NT2/D1 (cell line): ENCODE data around the gene GRIN2D.

ENCODE experiments used
- DNase-seq: peaks from one replicate; pipeline ENCODE4 v3.0.0-alpha.2; 2011; ENCODE audit warnings: low read depth, low spot score
- H3K27me3 ChIP-seq: 2 replicates; pipeline ENCODE4 v1.6.0; 2011; ENCODE audit warnings: mild to moderate bottlenecking; ENCODE audit not compliant: insufficient read length, insufficient read depth
- H3K36me3 ChIP-seq: 2 replicates; pipeline ENCODE4 v1.6.1; 2011; ENCODE audit warnings: mild to moderate bottlenecking, low read length, mixed read lengths; ENCODE audit not compliant: insufficient read depth, insufficient read length
- H3K4me1 ChIP-seq: 2 replicates; pipeline ENCODE4 v1.5.1; 2011; ENCODE audit not compliant: insufficient read depth, insufficient read length
- H3K4me3 ChIP-seq: 2 replicates; pipeline ENCODE4 v1.5.1; 2011; ENCODE audit warnings: low read depth; ENCODE audit not compliant: insufficient read length
- H3K9ac ChIP-seq: 2 replicates; pipeline ENCODE4 v1.6.0; 2011; ENCODE audit warnings: low read depth; ENCODE audit not compliant: insufficient read length
- H3K9me3 ChIP-seq: 2 replicates; pipeline ENCODE4 v1.5.1; 2011; ENCODE audit warnings: mild to moderate bottlenecking, low read length; ENCODE audit not compliant: insufficient read depth
- SUZ12 ChIP-seq: IDR thresholded peaks from 2 replicates; pipeline ENCODE4 v1.6.1; 2011; ENCODE audit not compliant: insufficient read length, insufficient read depth; ENCODE audit errors: extremely low read depth
- YY1 ChIP-seq: IDR thresholded peaks from 2 replicates; pipeline ENCODE4 v1.6.1; 2011; ENCODE audit not compliant: insufficient read length, insufficient read depth
- ZNF274 ChIP-seq: IDR thresholded peaks from 2 replicates; pipeline ENCODE4 v1.6.1; 2011; ENCODE audit warnings: mild to moderate bottlenecking, low read depth, low read length

The GRIN2D gene

DNA sequence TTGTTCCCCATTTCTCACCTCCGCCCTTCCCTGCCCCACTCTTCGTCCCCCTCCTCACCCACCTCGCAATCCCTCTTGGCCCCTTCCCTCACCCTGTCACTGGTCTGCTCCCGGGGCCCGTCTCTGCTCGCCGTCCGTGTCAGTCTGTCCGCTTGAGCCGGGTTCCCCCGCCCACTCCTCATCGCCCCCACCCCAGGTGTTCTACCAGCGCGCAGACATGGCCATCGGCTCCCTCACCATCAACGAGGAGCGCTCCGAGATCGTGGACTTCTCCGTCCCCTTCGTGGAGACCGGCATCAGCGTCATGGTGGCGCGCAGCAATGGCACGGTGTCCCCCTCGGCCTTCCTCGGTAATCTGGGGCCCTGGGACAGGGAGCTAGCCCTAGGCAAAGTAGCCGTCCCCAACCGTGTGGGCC lies 22.3 kb downstream of the GRIN2D start:
- peaks cover 12% of the 10 kb centered on the region for H3K4me1 ChIP-seq
- H3K9me3 ChIP-seq: no peaks in the 10 kb centered on the region
- no peak for DNase-seq
- H3K36me3 ChIP-seq: peaks cover 6% of the 10 kb centered on the region
- peak overlapping the region; percentile 56 for H3K9ac ChIP-seq
- H3K4me3 ChIP-seq: no peak overlapping the region
- H3K27me3 ChIP-seq: peaks cover 11% of the 10 kb centered on the region
- no peak for TF ChIP-seq YY1
- TF ChIP-seq SUZ12: no peak
- no peak for TF ChIP-seq ZNF274

DNA sequence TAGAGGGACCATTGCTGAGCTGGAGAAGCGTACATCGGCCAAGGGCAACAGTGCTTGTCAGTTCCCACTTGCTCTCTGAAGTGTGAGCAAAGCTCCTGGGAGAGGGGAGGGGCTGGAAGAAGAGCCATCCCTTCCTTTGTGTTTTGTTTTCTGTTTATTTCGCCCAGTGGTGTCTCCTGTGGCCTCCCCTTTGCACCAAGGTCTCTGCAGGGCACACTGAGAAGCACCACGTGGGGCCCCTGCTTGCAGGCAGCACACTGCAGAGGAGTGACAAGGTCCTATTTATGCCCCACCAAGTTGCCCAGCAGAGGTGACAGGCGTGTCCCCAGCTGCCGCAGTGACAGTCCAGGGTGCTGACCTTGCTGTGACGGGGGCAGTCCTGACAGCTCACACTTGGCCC lies 24.0 kb downstream of the GRIN2D start:
- Histone ChIP-seq H3K9ac (no peak overlapping the region), H3K27me3 (peaks cover 11% of the 10 kb centered on the region), H3K4me3 (no peak overlapping the region), H3K36me3 (peaks cover 6% of the 10 kb centered on the region), H3K4me1 (peaks cover 12% of the 10 kb centered on the region), H3K9me3 (no peaks in the 10 kb centered on the region)
- no peak for DNase-seq
- no peak for TF ChIP-seq ZNF274
- TF ChIP-seq YY1: no peak
- TF ChIP-seq SUZ12: no peak

DNA sequence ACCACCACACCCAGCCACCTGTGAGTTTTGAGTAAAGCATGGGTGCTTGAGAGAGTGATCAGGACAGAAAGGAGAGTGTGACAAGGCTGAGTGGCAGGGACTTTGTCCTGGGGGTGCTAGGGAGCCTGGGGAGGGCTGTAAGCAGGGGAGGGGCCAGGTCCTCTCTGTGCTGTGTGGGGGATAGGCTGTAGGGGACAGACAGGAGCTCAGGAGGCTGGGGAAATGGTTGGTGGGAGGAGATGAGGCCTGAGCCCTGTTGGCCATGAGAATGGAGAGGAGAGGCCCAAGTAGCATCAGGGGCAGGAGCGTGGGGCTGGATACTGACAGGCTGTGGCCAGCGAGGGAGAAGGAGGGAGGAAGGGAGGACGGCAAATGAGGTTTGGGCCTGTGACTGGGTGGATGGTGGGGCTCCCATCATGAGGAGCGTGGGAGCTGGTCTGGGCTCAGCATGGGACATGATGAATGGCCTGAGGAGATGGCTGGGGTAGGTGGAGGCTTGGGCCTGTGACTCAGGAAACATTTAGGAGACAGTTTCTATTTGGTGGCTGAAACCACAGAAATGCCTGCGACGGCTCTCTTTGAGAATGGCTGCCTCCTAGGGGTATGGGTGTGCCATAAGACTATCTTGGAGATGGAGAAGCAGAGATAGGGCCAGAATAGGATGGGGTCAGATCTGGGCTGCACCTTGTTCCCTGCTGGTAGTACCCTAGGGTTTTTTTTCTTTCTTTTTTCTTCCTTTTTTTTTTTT lies 25.0 kb downstream of the GRIN2D start:
- Histone ChIP-seq H3K27me3 (peaks cover 11% of the 10 kb centered on the region), H3K4me1 (peaks cover 12% of the 10 kb centered on the region), H3K4me3 (no peak overlapping the region), H3K9ac (peak overlapping the region; percentile 70), H3K9me3 (no peaks in the 10 kb centered on the region), H3K36me3 (peaks cover 6% of the 10 kb centered on the region)
- DNase-seq: no peak
- TF ChIP-seq ZNF274 (no peak), YY1 (no peak), SUZ12 (no peak)

DNA sequence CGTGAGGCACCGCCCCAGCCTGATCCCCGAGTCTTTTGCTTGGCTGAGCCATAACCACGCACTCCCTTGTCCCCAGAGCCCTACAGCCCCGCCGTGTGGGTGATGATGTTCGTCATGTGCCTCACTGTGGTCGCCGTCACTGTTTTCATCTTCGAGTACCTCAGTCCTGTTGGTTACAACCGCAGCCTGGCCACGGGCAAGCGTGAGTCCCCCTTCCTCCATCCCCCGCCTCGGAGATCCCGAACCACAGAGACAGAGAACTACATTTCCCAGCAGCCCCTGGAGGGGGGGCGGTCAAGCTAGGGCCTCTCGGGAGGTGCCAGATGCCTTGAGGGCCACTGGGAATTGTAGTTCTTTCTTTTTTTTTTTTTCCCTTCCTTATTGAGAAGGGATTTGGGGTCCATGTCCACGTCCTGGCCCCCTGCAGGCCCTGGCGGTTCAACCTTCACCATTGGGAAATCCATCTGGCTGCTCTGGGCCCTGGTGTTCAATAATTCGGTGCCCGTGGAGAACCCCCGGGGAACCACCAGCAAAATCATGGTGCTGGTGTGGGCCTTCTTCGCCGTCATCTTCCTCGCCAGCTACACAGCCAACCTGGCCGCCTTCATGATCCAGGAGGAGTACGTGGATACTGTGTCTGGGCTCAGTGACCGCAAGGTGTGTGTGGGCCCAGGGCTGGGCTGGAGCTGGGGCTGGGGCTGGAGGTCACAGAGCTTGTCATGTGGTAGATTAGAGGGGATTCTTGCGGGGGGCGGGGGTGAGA lies 25.9 kb downstream of the GRIN2D start:
- Histone ChIP-seq H3K4me1 (peaks cover 7% of the 10 kb centered on the region), H3K9me3 (no peaks in the 10 kb centered on the region), H3K4me3 (peak overlapping the region; percentile 11), H3K36me3 (peaks cover 6% of the 10 kb centered on the region), H3K27me3 (peaks cover 2% of the 10 kb centered on the region), H3K9ac (peak overlapping the region; percentile 70)
- no peak for DNase-seq
- TF ChIP-seq ZNF274 (no peak), SUZ12 (no peak), YY1 (no peak)

DNA sequence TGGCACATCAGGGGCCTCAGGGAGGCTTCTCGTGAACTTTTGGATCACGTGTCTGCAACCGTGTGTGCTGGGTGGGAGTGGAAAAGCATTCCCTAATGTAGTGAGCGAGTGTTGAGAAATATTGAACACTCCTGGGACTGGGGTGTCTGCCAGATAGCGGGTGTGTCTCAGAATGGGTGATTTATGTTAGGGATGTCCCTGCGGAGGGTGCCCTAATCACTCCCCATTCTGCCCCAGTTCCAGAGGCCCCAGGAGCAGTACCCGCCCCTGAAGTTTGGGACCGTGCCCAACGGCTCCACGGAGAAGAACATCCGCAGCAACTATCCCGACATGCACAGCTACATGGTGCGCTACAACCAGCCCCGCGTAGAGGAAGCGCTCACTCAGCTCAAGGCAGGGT lies 28.1 kb downstream of the GRIN2D start:
- Histone ChIP-seq H3K27me3 (no peaks in the 10 kb centered on the region), H3K9ac (peak overlapping the region; percentile 10), H3K4me3 (no peak overlapping the region), H3K36me3 (no peaks in the 10 kb centered on the region), H3K9me3 (no peaks in the 10 kb centered on the region), H3K4me1 (peaks cover 7% of the 10 kb centered on the region)
- no peak for DNase-seq
- no peak for TF ChIP-seq SUZ12

DNA sequence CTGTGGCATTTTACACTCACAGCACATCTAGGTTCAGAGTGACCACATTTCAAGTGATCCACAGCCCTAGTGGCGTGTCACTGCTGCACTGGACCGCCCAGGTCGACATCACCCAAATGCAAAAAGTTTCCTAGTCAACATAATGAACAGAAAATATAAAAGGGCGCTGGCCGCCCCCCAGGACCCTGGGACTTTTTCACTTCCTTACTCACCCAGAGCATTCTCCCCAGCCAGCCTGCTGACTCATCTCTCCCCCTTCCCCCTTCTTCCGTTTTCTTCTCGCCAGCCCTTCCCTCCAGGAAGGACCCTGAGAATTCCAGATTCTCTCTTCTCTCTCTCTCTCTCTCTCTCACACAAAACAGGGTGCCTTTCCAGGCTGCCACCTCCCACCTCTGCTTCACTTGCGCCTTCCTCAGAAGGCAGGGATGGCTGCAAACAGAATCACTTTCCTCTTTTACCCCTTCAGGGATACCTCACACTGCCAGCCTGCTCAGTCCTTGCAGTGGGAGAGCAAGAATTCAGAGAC lies 31.3 kb downstream of the GRIN2D start:
- Histone ChIP-seq H3K9me3 (no peaks in the 10 kb centered on the region), H3K4me3 (no peak overlapping the region), H3K4me1 (no peaks in the 10 kb centered on the region), H3K9ac (peak overlapping the region; percentile 64), H3K36me3 (no peaks in the 10 kb centered on the region), H3K27me3 (no peaks in the 10 kb centered on the region)
- TF ChIP-seq ZNF274 (no peak), YY1 (no peak), SUZ12 (no peak)
- DNase-seq: no peak

DNA sequence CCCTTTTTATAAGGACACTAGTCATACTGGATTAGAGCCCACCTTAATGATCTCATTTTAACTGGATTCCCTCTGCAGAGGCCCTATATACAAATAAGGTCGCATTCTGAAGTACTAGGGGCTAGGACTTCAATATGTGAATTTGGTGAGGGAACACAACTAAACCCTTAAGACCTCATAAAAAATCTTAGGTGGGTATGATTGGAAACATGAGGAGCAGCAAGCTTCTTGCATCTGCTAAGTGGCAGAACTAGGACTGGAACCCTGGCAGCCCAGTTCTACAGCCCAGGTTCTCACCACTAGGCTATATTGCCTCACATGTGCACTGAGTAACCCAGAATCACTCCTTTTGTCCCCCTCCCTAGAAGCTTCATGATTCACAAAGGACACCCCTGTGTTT lies 35.2 kb downstream of the GRIN2D start:
- no peaks in the 10 kb centered on the region for H3K27me3 ChIP-seq
- no peak for DNase-seq
- no peaks in the 10 kb centered on the region for H3K9me3 ChIP-seq
- H3K4me3 ChIP-seq: no peak overlapping the region
- TF ChIP-seq SUZ12: no peak
- H3K9ac ChIP-seq: no peak overlapping the region
- no peaks in the 10 kb centered on the region for H3K4me1 ChIP-seq
- no peaks in the 10 kb centered on the region for H3K36me3 ChIP-seq
